HG03469 (cell line): Measurements from ENCODE around the gene PABPC1L.
A peak's percentile ranks its signal among the peaks of the same experiment; 100 is the strongest.

Experiments used
- ATAC-seq: cut with Tn5 transposase; IDR thresholded peaks from one replicate; pipeline ENCODE4 v1.9.1; 2021; ENCODE audit warnings: mild to moderate bottlenecking, moderate library complexity, moderate number of reproducible peaks; ENCODE audit not compliant: unreplicated experiment

Gene PABPC1L

DNA sequence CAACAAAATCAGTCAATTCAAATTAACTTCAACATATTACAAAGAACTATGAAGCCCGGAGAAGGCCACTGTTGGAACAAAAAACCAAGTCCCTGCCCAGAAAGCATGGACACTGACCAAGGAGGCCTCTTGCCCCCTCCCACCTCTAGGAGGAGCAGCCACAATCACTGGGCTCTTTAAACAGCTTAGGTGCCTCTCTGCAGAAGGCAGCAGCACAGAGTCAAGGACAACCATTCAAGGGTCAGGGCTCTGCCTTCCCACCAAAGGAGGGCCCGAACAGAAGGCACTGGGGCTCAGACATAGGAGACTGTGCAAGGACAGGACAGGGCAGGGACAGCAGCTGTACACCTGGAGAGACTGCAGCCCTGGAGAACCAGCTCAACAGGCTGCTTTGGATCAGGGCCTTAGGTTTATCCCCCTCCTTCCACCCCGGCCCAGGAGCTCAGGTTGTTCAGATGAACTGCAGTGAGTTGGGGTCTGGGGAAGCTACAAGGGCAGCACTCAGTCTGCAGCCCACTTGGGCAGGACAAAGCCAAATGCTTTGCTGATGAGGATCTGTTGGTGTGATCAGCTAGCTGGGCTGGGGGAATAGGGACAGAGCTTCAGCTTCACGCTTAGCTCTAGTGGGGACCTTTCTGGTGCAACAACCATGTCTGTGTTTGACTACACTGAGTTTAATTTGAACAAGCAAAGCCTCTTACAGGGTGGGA, 32.6 kb downstream of the PABPC1L start:
- ATAC-seq = no peak

GRCh38 chr20:44943828-44944227, 34.0 kb downstream of the PABPC1L start:
- no peak for ATAC-seq

DNA sequence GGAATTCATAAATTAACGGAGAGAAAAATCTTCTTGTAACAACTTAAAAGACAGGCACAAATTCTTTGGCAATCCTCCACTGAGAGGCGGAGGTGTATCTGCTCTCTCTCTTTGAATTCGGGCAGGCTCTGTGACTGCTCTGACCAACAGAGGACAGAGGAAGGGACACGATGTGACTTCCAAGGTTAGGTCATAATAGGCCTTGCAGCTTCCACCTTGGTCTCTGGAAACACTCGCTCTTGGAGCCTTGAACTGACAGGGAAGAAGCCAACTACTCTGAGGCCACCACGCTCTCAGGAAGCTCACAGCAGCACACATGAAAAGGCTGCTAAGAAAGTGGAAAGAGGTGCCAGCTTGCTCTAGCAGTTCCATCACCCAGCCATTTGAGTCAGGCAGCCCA, 35.4 kb downstream of the PABPC1L start:
- no peak for ATAC-seq

DNA sequence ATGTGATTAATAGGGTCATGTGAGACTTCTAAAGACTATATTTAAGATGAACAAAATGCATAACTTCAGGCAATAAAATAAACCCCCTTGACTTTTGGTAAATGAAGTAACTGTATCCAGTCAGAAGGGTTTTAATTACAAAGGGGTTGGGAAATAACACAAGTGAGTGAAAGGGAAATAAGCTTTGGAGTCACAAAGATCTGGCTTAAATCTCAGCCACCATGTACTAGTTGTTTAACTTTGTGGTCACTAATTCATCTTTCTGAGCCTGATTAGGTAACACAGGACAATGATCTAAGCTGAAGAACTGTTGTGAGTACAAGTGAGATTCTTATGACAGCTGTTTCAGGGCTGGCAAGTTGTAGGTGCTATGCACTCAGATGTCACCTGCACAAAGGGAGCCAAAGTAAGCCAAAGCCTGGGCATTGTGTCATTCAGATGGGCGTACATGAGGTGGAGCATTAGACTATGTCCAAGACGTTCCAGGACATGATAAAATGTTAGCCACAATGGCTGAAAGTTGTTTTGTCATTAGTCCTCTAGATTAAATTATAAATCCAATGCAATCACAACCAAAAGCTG, 36.5 kb downstream of the PABPC1L start:
- ATAC-seq = no peak

DNA sequence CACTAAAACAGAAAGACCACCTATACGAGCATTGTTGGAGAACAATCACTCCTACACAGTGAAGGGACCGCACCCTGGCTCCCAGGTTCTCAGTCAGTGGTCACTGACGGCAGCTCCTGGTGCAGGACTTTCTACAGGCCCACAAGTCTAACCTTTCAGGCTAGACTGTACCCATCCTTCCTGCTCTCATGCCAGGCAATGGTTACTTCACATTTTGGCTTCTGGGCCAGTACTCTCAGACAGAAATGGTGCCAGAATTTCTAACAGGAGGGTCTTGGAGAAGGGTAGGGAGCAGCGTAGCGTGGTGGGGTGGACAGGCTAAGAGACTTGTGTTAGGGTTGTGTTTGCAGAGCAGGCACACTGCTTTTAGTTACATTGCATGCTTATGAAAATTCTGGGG, 38.2 kb downstream of the PABPC1L start:
- no peak for ATAC-seq

DNA sequence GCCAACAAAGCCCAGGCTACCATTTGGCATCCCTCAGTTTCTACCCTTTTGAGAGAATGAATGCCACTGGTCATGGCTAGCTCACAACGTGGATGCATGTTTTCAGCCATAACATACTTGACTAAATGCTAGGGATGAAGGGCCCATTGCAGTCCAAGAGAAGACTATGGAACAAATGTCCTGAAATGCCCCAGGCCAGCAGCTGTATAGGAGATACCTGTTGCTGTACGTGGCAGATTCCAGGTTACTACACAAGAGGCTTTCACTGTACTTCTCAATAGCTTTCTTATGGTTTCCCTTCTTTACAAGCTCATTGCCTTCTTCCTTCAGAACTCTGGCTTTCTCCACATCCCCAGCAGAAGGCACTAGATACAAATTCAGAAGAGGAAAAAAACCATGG, 38.7 kb downstream of the PABPC1L start:
- no peak for ATAC-seq

DNA sequence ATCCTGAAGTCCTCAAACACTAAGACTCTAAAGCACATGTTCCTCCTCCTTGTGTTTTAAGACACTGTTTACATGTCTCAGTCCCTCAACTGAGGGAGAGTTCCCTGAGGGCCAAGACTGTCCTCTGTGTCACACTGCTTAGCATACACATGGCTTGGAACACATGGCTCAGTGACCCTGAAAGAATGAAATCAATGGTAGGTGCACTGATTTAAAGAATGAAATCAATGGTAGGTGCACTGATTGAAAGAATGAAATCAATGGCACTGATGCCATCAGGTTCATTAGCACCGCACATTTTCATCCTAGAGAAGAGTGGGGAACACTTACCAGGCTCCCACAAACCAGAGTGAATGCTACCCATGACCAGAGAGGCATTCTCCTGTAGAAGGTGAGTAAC, 40.5 kb downstream of the PABPC1L start:
- no peak for ATAC-seq

DNA sequence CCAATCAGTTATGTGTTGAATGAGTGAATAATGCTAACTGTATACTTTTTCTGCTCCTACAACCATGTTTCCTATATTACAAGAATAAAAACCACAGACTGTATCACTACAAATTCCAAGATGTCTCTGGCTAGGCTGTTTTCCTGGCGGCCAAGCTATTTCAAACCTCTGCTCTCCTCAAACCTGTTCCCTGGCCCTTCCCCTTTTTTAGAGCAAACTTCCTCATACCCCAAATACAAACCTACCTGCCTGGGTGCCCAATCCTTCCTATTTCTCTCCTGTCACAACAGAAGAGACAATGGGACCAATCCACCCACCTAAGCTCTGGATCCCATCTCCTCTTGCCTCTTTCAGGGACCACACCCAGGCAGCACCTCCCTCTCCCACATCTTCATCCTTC, 42.9 kb downstream of the PABPC1L start:
- no peak for ATAC-seq

DNA sequence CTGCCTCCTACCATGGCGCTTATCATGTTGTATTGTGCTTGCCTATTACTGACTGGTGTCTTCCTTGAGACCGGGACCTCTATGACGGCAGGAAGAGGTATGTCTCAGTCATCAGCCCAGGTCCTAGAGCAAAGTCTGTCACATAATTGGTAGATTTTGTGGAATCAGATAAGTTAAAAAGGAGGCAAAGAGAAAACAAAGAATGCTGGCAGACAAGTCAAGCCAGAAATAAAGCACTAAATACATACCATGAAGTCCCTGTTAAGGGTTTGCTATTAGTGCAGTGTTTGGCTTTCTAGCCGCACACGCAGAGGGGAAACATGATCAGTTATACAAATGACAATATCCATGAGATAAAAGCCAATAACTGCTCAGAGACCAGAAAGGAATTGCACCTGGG, 44.4 kb downstream of the PABPC1L start:
- no peak for ATAC-seq

DNA sequence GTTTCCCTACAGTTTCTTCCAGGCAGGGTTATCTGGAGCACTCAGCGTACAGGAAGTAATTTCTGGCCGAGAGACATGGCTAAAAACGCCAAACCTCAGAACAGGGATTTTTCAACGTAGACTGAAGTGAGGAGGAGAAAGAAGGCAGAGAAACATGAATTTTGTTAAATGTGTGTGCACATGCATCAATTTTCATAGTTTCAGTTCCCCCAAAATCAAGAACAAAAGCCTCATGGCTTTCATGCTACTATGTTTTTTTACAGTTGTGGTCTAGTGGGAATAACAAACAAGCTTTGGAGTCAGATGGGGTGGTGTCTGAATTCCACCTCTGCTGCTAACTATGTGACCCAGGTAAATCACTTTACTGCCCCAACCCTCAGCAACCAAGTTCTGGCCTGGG, 45.4 kb downstream of the PABPC1L start:
- ATAC-seq = no peak

DNA sequence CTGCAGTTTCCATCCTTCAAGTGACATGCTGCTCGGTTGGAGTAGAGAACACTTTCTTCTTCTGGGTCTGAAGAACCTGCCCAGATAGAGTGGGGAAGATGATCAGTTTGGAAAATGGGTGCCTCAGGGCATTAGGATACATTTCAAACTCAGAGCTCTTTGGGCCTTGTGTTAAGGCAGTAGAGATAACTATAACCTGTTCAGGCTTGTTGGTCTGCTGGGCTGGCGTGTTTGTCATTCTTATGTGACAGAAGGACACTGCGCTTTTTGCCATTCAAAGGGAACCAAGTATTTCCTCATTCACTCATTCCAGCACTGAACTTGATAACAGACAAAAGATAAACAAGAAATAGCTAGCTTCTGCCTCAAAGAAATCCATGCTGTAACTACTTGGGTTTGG, 46.5 kb downstream of the PABPC1L start:
- ATAC-seq = no peak

DNA sequence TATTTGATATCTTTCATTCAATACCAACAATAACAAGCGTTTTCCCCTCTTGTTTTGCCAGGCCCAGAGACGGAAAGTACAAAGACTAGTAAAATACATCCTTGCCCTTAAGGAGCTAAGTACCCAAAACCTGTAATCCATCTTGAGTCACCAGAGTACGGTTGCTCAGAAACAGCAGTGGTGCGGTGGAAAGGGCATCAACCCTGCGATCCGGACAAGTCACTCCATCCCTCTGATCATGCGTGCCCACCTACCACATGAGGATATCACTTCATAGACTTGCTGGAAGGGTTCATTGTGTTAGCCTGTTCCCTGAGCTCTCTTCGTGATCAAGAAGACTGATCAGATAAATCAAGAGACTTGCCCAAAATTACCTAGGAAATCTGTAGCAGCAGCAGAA, 48.4 kb downstream of the PABPC1L start:
- ATAC-seq = no peak

DNA sequence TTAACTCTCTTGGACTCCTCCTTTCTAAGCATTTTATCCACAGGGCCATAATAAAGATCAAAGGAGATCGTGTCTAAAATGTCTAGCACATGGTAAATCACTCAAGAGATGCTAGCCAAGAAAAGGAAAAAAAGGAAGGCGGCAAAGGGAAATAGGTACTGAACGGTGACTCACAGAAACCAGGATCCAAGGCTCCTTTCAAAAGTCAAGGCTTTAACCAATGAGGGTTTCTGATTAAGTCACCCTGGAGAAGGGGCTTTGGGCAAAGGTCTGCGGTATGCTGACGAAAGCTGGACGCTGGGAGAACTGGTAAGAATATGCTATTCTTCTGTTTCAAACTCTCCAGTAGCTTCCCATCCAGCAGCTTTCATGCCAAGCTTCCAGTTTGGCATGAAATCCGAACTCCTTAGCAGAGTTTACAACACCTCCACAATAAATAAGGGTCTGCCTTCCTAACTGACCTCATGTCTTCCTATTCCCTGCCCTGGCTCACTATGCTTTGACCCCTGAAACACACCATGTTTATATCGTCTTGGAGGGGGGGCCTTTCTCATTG, 49.3 kb downstream of the PABPC1L start:
- no peak for ATAC-seq

DNA sequence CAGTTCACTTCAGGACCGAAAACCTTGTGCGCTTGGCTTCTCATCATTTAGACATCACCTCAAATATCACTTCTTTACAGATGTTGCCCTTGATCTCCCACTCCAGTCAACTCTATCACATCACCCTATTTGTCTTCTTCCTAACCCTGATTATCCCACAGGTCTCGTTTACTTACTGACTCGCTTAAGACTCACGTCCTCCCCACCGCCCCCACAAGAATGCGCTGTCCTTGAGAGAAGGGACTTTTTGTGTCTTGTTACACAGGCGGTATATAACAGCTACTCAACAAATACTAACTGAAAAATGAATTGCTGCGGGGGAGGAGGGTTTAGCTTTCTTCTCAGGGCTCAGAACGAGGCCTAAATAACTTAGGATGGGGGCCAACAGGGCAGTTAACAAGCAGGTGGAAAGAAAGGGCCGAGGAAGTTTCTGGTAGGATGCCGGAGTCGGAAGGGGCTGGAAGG, 49.8 kb downstream of the PABPC1L start:
- no peak for ATAC-seq

GRCh38 chr20:44960103-44960852, 50.4 kb downstream of the PABPC1L start, which contains the start of gene TOMM34:
Gene TOMM34 (minus strand): TSS chr20:44960397. CDS start chr20:44960333, 64 bp downstream.
- ATAC-seq = peak; percentile 60

DNA sequence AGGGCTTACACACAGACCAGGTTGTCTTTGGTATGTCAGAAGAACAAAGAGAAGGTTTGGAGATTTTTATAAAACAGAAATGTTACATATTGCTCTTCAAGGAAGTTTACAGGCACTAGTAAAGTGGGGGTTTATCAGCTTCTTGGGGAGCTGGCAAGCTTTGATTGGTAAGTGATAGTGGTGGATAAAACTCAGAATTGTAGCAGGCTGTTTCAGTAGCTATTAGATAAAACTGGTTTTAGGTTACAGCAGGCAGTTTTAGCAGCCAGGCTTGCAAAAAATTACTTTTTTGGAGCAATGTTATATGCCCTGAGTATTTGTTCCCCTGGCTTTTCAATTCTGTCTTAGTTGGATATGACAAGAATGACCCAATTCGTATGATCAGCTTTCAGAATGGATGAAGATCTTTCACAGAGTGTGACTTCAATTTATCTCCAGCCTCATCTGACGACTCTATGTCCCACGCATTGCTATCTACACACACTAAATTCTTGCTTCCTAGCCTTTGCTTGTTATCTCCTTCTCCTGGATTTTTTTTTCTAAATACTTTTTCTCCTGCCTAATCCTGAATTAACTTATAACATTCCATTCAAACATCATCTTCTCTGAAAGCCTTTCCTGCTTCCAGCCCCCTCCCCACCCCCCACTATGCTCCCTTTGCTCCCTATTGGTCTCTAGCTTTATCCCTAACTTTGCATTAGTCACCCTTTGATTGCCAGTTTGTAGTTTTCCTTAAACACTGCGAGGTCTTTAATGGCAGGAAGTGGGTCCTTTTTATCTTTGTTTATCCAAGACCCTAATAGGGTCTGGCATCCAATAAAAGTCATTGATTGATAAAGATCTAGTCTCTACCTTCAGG, 51.4 kb downstream of the PABPC1L start:
- no peak for ATAC-seq

DNA sequence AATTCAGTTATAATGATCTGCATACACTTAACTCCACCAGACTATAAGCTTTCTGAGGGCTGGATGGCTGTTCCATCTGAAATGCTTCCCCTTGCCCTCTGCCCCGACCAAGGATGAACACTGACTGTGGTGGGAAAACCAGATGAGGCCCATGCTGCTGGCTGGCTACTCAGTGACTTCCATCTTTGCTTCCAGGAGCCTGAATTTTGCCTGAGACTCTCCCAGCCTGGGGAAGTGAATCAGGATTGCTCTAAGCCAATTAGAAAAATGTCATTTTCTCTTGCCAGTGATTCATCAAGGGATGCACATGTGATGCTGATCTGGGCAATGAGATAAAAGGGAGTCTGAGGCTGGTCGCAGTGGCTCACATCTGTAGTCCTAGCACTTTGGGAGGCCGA, 52.0 kb downstream of the PABPC1L start:
- no peak for ATAC-seq

DNA sequence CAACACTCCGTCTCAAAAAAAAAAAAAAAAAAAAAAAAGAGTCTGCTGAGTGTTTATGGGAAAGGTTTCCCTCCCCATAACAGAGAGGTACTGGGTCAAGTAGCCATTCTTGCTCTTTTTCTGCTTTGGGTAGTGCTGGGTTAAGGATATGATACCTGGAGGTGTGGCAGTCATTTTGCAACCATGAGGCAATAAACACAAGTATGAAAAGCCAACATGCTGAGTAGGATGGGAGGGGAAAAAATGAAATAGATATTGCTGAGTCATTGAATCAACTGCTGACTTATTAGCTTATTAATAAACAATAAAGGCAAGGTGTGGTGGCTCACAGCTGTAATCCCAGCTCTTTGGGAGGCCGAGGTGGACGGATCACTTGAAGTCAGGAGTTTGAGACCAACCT, 52.6 kb downstream of the PABPC1L start:
- ATAC-seq = no peak

DNA sequence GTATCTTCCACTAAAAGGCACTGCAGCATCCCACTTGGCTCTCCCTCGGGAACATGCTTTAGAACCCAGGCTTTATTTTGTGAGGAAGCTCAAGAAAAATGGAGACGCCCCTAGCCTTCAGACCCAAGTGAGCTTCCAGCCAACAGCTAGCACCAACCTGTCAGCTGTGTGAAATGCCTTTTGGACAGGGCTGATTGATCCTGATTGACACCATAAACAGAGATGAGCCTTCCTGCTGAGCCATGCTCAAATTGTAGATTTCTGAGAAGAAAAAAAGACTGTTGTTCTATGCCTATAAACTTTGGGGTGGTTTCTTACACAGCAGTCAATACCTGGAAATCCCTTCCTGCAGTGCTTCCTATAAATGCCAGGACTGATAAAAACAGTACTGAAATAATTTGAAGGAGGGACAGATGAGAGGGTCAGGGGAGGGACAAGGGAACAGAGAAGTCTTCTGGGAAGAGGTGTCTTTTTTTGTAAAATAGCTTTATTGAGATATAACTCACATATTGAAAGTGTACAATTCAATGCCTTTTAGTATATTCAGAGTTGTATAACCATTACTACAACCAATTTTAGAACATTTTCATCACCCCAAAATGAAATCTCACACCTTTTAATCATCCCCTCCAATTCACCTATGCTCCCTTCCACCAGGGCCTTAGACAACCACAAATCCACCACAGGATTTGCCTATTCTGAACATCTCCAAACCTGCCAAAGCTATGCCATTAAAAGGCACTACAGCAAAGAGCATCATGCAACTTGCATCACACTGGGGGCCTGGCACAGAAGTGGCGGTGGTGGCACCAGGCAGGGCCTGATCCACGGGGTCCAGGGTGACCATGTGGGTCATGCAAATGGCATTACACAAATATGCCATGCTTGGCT, 53.7 kb downstream of the PABPC1L start:
- no peak for ATAC-seq

GRCh38 chr20:44965651-44966029, 55.8 kb downstream of the PABPC1L start:
- no peak for ATAC-seq
